ENCODE results near the gene FUCA1. TPM values are rescaled to one million over a fixed set of nuclear protein-coding genes. Genes with fewer than 3 reads are reported as not detected.

FUCA1 gene
- total and polyA plus RNA-seq, 2 of the 4 experiments (the other 2 are of a cell fraction): 2.9 to 3.5 TPM

DNA sequence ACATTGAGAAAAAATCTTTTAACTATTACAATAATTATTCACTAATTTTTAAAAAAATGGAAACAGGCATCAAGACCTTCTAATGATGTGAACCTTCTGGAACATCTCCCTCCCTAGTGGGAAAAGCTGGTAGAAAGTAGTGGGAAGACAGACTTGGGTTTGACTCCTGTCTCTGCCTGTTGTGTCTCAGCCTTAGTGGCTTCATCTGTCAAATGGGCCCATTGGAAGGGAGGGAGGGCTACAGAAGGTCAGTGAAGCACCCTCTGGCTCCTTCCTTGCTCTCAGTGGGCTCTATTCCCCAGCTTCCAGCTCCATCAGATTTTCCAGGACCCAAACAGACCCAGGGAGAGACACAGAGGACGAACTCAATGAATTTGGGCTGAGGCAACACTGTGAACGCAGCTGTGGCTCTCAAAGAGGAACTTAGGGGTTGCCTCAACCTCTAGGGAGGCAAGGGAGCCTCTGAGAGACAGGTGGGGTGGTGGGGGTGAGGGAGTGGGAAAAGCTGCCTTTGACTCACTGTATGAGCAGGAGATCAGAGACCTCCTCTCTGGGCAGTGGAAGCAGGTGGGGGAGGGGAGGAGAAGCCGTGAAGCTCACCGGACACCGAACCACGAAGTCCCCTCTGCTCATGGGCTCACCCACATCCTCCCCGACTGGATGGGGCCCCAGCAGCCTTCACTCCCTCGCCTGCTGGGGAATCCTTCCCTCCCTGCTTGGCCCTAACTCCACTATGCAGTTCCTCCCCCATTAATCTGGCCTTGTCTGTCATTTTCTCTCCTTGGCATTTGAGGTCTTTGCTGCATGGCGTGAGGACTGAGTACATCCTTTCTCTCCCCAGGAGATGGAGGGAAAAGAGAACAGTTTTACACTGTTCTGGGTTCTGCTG lies 40.6 kb upstream of the FUCA1 start:
- Histone ChIP-seq H4K20me1 (ENCODE audit: insufficient read depth, low read length) (no peaks in the 10 kb centered on the region), H3K18ac (ENCODE audit: low read depth, low read length) (no peak overlapping the region), H4K5ac (ENCODE audit: low read depth, low read length) (no peak overlapping the region), H3K27me3 (ENCODE audit: control insufficient read depth, insufficient read depth, low read length) (peaks cover 59% of the 10 kb centered on the region), H2AFZ (replicated peaks; ENCODE audit: low read length, poor library complexity) (no peak overlapping the region), H2BK120ac (ENCODE audit: low read depth, low read length) (no peak overlapping the region), H4K91ac (ENCODE audit: insufficient read depth, low read depth, low read length) (no peak overlapping the region), H3K23ac (ENCODE audit: low read depth, low read length) (no peak overlapping the region), H2AK9ac (replicated peaks; ENCODE audit: low read depth, low read length, poor library complexity) (no peak overlapping the region), H3K4me1 (ENCODE audit: control insufficient read depth, insufficient read depth, low read length) (no peaks in the 10 kb centered on the region), H3K9me1 (ENCODE audit: insufficient read depth, low read length) (0 out of 2 replicates have a peak, but pooled peaks cover 4% of the 10 kb centered on the region), H2BK20ac (ENCODE audit: low read depth, low read length) (no peak overlapping the region), H4K8ac (ENCODE audit: low read depth in 2 of 2, low read length in 2 of 2) (no peak overlapping the region), H2AK5ac (ENCODE audit: low read depth, low read length) (no peak overlapping the region), H3K56ac (ENCODE audit: extremely low read depth, insufficient read depth, low read length) (no peak overlapping the region), H3K4me3 (ENCODE audit: insufficient read depth, low read depth, low read length) (no peak overlapping the region), H3K14ac (replicated peaks; ENCODE audit: low read depth, low read length) (no peak overlapping the region), H2BK5ac (ENCODE audit: low read depth, low read length, poor library complexity, severe bottlenecking) (no peak overlapping the region), H2BK15ac (ENCODE audit: low read depth, low read length) (no peak overlapping the region), H3K9me3 (ENCODE audit: control insufficient read depth, insufficient read depth, low read length) (no peaks in the 10 kb centered on the region), H3K9ac (ENCODE audit: low read depth, low read length) (no peak overlapping the region), H3K4ac (ENCODE audit: low read depth, low read length) (no peak overlapping the region), H3K4me2 (ENCODE audit: low read depth, low read length) (no peak overlapping the region), H3K79me1 (ENCODE audit: low read depth in 1 of 2, low read length in 2 of 2) (no peaks in the 10 kb centered on the region), H3K27ac (ENCODE audit: insufficient read depth, low read length) (no peak overlapping the region), H3K36me3 (ENCODE audit: control insufficient read depth, insufficient read depth, low read length) (no peaks in the 10 kb centered on the region)
- ATAC-seq (ENCODE audit: low read depth): no peak
- BruUV-seq (replicated peaks): no TSS peak
- intact Hi-C loops (cut with micrococcal nuclease): no loop called here
- CTCF ChIA-PET: interaction anchor here (1.3 kb wide), 1 partner anchor 137 kb away, joined by 3 read pairs; no protein-coding TSS in a partner anchor
- DNase-seq: no peak
- dilution Hi-C loops (cut with HindIII; ENCODE audit: low sequenced_read_pairs, unreplicated experiment): no loop called here
- in situ Hi-C loops (cut with MboI; ENCODE audit: low sequenced_read_pairs): no loop called here
- WGBS, 2 experiments (ENCODE audit: extremely low coverage in 2 of 2, insufficient read length in 1 of 2): 38% methylated on average over 2 of the region's 9 CpGs; no CpG with 5 or more reads in 1 of the 2 experiments
- POLR2A ChIA-PET (ENCODE audit: unreplicated experiment): no interaction called here
- TF ChIP-seq SMC3 (IDR thresholded peaks at IDR 0.05; ENCODE audit: low read depth, low read length): no peak
- no peak for TF ChIP-seq NFE2L2 (IDR thresholded peaks at IDR 0.05; ENCODE audit: low read depth, low read length)
- TF ChIP-seq, protein P1, sequence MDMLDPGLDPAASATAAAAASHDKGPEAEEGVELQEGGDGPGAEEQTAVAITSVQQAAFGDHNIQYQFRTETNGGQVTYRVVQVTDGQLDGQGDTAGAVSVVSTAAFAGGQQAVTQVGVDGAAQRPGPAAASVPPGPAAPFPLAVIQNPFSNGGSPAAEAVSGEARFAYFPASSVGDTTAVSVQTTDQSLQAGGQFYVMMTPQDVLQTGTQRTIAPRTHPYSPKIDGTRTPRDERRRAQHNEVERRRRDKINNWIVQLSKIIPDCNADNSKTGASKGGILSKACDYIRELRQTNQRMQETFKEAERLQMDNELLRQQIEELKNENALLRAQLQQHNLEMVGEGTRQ (IDR thresholded peaks at IDR 0.05; ENCODE audit: low read depth, low read length): no peak
- TF ChIP-seq FOS (IDR thresholded peaks at IDR 0.05; ENCODE audit: low read depth, low read length): no peak
- TF ChIP-seq, protein P2, sequence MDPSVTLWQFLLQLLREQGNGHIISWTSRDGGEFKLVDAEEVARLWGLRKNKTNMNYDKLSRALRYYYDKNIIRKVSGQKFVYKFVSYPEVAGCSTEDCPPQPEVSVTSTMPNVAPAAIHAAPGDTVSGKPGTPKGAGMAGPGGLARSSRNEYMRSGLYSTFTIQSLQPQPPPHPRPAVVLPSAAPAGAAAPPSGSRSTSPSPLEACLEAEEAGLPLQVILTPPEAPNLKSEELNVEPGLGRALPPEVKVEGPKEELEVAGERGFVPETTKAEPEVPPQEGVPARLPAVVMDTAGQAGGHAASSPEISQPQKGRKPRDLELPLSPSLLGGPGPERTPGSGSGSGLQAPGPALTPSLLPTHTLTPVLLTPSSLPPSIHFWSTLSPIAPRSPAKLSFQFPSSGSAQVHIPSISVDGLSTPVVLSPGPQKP (IDR thresholded peaks at IDR 0.05; ENCODE audit: borderline replicate concordance, low read depth, low read length): no peak
- TF ChIP-seq RFX5 (IDR thresholded peaks at IDR 0.05; ENCODE audit: low read depth, low read length): no peak
- no peak for TF ChIP-seq CHD1 (IDR thresholded peaks at IDR 0.05; ENCODE audit: low read depth, low read length)
- TF ChIP-seq BHLHE40 (IDR thresholded peaks at IDR 0.05; ENCODE audit: low read depth, low read length): no peak
- TF ChIP-seq RCOR1 (IDR thresholded peaks at IDR 0.05; ENCODE audit: insufficient replicate concordance, low read length): no peak
- no peak for TF ChIP-seq RAD21 (IDR thresholded peaks at IDR 0.05; ENCODE audit: low read length)
- no peak for TF ChIP-seq POLR2A (IDR thresholded peaks at IDR 0.05; ENCODE audit: low read depth, low read length)
- TF ChIP-seq, protein P3, sequence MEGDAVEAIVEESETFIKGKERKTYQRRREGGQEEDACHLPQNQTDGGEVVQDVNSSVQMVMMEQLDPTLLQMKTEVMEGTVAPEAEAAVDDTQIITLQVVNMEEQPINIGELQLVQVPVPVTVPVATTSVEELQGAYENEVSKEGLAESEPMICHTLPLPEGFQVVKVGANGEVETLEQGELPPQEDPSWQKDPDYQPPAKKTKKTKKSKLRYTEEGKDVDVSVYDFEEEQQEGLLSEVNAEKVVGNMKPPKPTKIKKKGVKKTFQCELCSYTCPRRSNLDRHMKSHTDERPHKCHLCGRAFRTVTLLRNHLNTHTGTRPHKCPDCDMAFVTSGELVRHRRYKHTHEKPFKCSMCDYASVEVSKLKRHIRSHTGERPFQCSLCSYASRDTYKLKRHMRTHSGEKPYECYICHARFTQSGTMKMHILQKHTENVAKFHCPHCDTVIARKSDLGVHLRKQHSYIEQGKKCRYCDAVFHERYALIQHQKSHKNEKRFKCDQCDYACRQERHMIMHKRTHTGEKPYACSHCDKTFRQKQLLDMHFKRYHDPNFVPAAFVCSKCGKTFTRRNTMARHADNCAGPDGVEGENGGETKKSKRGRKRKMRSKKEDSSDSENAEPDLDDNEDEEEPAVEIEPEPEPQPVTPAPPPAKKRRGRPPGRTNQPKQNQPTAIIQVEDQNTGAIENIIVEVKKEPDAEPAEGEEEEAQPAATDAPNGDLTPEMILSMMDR (conservative IDR thresholded peaks at IDR 0.05; ENCODE audit: low read depth, low read length): no peak
- TF ChIP-seq CEBPB (IDR thresholded peaks at IDR 0.05; ENCODE audit: low read depth, low read length): no peak
- no peak for TF ChIP-seq MXI1 (IDR thresholded peaks at IDR 0.05; ENCODE audit: borderline replicate concordance, low read depth, low read length)
- no peak for TF ChIP-seq MAZ (IDR thresholded peaks at IDR 0.05; ENCODE audit: borderline replicate concordance, low read depth, low read length)
